IPS-15b (cell line): ENCODE results near the gene ZSCAN18.

Source experiments
- H3K27me3 ChIP-seq: one replicate; pipeline ENCODE4 v1.6.1; 2013; ENCODE audit warnings: low read length; ENCODE audit not compliant: control insufficient read depth, insufficient read depth
- H3K36me3 ChIP-seq: one replicate; pipeline ENCODE4 v1.6.1; 2013; ENCODE audit warnings: low read length; ENCODE audit not compliant: control insufficient read depth, insufficient read depth
- H3K4me1 ChIP-seq: one replicate; pipeline ENCODE4 v1.6.1; 2013; ENCODE audit warnings: mild to moderate bottlenecking, low read length; ENCODE audit not compliant: control insufficient read depth, insufficient read depth
- H3K4me3 ChIP-seq: one replicate; pipeline ENCODE4 v1.5.1; 2013; ENCODE audit warnings: low read depth, low read length
- H3K9ac ChIP-seq: one replicate; pipeline ENCODE4 v1.6.1; 2013; ENCODE audit warnings: low read depth, mild to moderate bottlenecking, low read length
- H3K9me3 ChIP-seq: one replicate; pipeline ENCODE4 v1.6.1; 2013; ENCODE audit warnings: mild to moderate bottlenecking, low read length; ENCODE audit not compliant: control insufficient read depth, insufficient read depth

Gene ZSCAN18

DNA sequence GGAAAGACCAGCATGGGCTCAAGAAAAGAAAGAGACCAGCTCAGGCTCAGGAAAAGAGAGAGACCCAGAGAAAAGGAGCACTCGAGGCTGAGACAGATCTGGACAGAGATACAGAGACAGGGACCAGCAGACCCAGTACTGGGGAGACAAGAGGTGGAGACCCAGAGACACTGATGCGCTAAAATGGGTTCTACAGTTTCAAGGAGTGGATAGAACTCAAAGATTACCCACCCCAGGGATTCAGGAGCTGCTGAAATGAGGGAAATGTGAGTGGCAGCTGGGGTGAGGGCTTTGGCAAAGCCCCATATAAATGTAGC, 609 bp upstream of the ZSCAN18 start:
- Histone ChIP-seq H3K4me1 (peaks cover 3% of the 10 kb centered on the region), H3K36me3 (peaks cover 3% of the 10 kb centered on the region), H3K4me3 (peak overlapping the region; percentile 58), H3K9me3 (no peaks in the 10 kb centered on the region), H3K9ac (no peak overlapping the region), H3K27me3 (no peaks in the 10 kb centered on the region)

DNA sequence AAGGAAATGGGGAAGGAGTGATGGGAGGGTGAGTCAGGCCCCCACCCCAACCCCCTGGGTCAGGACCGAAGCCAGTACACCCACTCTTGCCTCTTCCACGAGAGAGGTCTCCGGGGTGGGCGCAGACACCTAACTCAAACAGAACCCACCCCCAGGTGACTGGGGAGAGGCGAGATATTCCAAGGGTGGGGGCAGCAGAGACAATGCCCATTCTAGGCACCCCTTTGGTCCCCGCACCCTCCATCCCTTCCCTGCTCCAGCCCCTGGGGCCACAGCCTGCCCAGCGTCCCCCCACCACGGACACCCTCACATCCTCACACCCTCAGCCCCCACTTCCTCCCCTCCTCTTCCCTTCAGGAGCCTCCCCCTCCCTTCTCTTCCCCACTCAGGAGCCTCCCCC, 682 bp downstream of the ZSCAN18 start:
- H3K36me3 ChIP-seq: peaks cover 3% of the 10 kb centered on the region
- peak overlapping the region; percentile 1 for H3K9ac ChIP-seq
- no peaks in the 10 kb centered on the region for H3K9me3 ChIP-seq
- H3K4me1 ChIP-seq: peaks cover 3% of the 10 kb centered on the region
- H3K27me3 ChIP-seq: no peaks in the 10 kb centered on the region
- H3K4me3 ChIP-seq: peak overlapping the region; percentile 94

DNA sequence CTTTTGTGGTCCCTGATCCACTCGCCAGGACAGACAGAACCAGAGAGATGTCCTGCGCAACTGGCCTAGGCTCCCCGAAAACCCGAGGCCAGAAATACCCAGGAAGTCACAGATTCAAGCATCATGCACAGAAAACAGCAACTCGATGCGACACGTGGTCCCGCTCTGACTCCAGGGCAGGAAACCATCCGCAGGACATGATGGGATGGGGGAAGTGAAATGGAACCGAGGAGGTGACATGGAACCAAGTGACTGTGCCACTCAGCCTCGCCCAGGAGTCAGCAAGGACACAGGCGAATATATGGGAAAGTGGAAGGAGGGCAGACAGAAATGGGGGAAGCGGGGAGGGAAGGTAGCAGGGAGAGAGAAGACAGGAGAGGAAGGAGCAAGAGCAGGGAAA, 1.1 kb downstream of the ZSCAN18 start:
- H3K4me1 ChIP-seq: peaks cover 3% of the 10 kb centered on the region
- H3K4me3 ChIP-seq: peak overlapping the region; percentile 94
- no peaks in the 10 kb centered on the region for H3K9me3 ChIP-seq
- H3K27me3 ChIP-seq: no peaks in the 10 kb centered on the region
- peaks cover 3% of the 10 kb centered on the region for H3K36me3 ChIP-seq
- H3K9ac ChIP-seq: peak overlapping the region; percentile 1

DNA sequence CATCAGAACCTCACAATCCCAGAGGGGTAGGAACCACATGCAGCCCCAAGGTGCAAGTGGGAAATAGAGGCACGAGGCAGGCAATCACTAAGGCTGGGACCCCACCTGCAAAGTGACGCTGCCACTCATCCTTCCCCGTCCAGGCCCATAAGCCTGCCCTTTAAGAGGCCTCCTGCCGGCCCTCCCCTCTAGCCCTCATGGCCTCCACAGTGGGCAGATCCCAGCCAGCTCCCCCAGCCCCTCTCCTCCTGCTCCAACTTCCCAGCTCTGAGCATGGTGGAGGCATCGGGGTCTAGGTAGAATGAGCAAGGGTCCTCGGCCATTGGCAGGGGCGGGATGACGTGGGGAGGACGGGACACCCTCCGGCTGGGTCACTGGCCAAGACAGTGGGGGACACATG, 2.7 kb downstream of the ZSCAN18 start:
- peaks cover 3% of the 10 kb centered on the region for H3K36me3 ChIP-seq
- peaks cover 5% of the 10 kb centered on the region for H3K4me1 ChIP-seq
- H3K9me3 ChIP-seq: no peaks in the 10 kb centered on the region
- H3K4me3 ChIP-seq: no peak overlapping the region
- no peaks in the 10 kb centered on the region for H3K27me3 ChIP-seq
- H3K9ac ChIP-seq: no peak overlapping the region

DNA sequence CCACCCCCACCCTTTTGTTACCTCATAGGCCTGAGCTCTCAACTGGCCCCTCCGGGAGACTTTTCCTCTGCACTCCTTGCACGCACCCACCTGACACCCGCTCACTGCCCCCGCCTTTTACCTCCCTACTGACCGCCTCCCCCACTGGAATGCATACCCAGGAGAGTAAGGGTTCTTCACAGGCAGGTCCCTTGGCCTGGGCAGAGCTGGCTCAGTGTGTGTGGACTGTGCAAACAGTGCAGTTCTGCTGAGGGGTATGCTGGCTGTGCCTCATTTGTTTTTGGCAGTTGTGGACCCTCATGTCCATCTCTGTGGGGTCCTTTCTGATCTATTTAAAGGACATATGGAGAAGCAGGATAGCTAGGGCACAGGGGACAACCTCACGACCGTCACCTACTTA, 5.0 kb downstream of the ZSCAN18 start:
- peaks cover 3% of the 10 kb centered on the region for H3K4me1 ChIP-seq
- no peaks in the 10 kb centered on the region for H3K27me3 ChIP-seq
- no peaks in the 10 kb centered on the region for H3K9me3 ChIP-seq
- H3K36me3 ChIP-seq: peaks cover 9% of the 10 kb centered on the region
- no peak overlapping the region for H3K4me3 ChIP-seq
- no peak overlapping the region for H3K9ac ChIP-seq

DNA sequence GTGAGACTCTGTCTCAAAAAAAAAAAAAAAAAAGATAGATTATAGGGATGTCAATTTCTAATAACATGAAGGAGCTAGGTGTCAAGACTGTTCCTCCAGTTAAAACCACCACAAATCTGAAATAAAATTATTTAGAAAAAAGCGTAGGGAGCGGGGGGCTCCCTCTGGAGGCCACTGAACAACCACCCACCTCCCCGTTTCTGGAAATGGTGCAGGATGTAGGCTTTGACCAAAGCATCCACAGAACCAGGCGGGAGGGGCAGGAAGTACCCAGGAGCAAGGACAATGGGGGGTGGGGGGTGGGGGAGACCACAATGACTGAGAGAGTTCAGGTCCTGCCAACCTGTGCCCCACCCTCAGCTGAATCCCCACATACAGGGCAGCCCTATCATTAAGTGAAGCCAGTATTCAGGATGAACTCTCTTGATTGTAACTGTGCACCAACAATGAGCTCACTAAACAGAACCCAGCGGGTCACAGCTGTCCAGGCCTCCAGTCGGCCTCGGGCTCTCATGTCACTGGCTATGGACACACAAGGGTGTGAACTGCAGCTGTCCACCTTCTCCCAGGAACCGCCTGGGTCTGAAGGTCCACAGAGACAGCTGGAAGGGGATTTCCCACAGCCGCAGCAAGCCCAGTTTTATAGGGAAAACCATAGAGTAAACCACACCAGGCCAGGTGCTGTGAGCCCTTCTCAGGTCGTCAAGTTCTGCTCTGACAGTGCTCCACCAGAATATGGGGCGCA, 6.6 kb downstream of the ZSCAN18 start:
- Histone ChIP-seq H3K4me1 (peaks cover 3% of the 10 kb centered on the region), H3K36me3 (peaks cover 15% of the 10 kb centered on the region)

DNA sequence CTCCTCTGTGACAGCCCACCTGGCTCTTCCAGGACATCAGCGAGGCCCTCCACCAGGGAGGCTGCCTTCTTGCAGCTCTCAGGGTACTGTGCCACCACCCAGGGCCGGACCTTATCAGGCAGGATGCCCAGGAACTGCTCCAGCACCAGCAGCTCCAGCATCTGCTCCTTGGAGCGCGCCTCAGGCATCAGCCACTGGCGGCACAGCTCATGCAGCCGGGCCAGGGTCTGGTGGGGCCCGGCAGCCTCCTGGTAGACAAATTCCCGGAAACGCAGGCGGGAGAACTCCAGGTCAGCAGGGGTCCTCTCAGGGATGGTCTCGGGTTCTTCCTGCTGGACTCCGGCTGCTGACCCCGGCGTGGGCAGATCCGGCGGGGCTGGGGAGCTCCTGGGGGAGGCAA, 8.2 kb downstream of the ZSCAN18 start:
- H3K4me1 ChIP-seq: peaks cover 3% of the 10 kb centered on the region
- H3K36me3 ChIP-seq: peaks cover 17% of the 10 kb centered on the region
- H3K27me3 ChIP-seq: no peaks in the 10 kb centered on the region
- H3K4me3 ChIP-seq: no peak overlapping the region
- H3K9me3 ChIP-seq: no peaks in the 10 kb centered on the region
- H3K9ac ChIP-seq: no peak overlapping the region

More for the DNA sequence above, 6.6 kb downstream of the ZSCAN18 start:
- Histone ChIP-seq H3K4me3 (no peak overlapping the region), H3K27me3 (no peaks in the 10 kb centered on the region), H3K9me3 (no peaks in the 10 kb centered on the region), H3K9ac (no peak overlapping the region)

DNA sequence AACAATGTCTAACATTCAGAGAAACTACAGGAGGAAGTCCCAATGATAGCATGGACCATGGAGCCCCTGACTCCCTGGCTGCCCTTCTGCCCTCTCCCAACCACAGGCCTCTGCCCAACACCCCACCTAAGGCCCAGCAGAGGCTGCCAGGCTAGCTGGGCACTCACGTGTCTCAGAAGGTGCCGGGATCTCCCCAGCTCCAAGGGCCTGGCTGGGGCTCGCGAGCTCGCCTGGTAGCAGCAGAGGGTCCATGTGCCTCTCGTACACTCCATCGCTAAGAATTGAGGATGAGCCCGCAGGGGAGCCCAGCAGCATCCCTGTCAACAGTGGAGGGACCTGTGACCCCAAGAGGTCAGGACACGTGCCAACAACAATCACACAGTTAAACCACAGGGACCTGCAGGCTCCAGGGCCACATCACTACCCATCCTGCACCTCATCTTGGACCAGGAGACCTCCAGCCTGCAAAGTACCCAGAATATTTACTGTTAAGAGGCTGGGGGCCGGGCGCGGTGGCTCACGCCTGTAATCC, 9.4 kb downstream of the ZSCAN18 start:
- Histone ChIP-seq H3K27me3 (no peaks in the 10 kb centered on the region), H3K4me3 (no peak overlapping the region), H3K9ac (no peak overlapping the region), H3K9me3 (no peaks in the 10 kb centered on the region), H3K36me3 (peaks cover 22% of the 10 kb centered on the region), H3K4me1 (peaks cover 3% of the 10 kb centered on the region)

DNA sequence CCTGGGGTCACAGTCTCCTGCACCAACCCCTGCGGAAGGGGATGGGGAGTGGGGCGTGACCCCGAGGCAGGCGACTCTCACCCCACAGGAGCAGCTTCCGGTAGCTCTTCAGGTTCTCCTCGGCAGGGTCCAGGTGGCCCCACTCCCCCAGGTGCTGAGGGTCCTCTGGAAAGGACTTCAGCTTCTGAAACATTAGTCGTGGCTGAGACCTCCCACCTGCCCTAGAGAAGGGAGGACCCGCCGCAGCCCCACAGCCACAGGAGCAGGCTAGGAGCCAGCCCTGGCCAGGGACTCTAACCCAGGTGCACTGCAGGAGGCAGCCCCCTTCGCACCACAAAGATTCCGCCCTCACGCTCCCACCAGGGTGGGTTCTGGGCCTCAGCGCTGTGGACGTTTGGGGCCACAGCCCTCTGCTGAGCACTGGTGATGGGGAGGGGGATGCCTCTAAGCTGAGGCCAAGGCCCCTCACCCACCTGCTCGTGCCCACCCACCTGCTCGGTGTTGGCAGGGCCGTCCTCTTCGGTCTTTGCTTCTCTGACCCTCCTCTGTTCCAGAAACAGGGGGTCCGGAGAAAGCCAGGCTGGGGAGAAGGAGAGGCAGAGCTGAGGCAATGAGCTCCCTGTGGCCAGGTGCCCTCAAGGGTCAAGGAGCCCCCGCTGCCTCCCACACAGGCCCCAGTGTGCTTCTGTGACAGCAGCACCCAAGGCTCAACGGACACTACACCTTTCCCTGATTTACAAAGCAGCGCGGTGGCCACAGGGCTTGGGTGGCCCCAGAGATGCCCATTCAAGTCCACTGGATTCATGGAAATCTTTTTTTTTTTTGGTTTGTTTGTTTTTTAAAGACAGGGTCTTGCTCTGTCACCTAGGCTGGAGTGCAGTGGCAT, 11.0 kb downstream of the ZSCAN18 start:
- peaks cover 3% of the 10 kb centered on the region for H3K4me1 ChIP-seq
- H3K27me3 ChIP-seq: no peaks in the 10 kb centered on the region
- no peak overlapping the region for H3K4me3 ChIP-seq
- peaks cover 22% of the 10 kb centered on the region for H3K36me3 ChIP-seq
- no peak overlapping the region for H3K9ac ChIP-seq
- no peaks in the 10 kb centered on the region for H3K9me3 ChIP-seq

DNA sequence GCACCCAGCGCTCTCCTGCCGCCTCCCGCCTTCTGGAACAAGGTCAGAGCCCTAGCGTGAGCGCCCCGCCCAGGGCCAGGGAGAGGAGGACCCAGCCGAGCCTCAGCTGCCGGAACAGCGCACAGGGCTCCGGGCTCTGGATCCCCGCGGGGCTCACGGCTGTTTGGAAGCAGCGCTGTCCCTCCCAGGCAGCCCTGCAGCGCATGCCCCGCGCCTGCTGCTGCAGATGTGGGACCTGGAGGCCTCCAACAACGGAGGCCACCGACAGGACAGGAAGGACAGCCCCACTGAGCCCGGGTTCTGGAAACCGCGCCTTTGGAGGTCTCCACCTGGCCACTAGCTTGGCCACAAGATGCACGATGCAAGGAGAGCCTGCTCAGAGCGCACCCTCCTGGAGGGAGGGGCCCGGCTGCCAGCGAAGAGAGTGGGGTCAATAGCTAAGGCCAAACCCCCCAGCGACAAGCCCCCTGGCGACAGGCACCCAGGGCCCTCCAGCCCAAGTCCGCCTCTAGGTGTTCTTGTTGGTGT, 12.6 kb downstream of the ZSCAN18 start:
- Histone ChIP-seq H3K36me3 (peaks cover 22% of the 10 kb centered on the region), H3K9ac (no peak overlapping the region), H3K27me3 (no peaks in the 10 kb centered on the region), H3K9me3 (no peaks in the 10 kb centered on the region), H3K4me1 (no peaks in the 10 kb centered on the region), H3K4me3 (no peak overlapping the region)

DNA sequence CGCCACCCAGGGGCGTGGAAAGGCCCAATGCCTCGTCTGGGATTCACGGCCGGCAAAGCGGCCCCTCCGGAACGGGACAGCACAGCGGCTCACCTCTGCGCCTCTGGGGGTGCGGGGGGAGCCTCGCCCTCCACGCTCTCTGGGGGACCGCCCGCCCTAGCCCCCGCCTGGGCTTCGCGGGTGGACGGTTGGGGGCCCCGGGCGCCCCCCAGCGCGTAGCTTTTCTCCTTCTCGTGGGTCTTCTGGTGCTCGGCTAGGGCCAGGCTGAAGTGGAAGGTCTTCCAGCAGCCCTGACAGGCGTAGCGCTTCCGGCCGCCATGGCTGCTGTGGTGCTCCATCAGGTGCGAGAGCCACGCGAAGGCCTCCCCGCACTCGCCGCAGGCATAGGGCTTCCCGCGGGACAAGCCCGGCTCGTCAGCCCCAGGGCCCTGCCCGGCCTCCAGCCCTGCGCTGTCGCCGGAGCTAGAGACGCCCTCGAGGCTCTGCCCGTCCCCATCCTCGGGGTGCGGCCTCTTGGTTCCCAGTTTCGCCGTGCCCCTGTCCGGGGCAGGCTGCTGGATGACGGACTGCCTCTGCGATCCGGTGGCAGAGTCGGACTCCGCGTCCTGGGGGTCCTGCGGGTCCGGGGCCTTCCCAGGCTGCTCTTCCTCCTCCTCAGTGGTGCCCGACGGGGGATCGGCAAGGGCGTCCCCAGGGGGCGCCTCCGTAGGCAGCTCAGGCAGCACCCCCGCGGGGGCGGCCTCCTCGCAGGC, 13.3 kb downstream of the ZSCAN18 start:
- Histone ChIP-seq H3K36me3 (peaks cover 18% of the 10 kb centered on the region), H3K9me3 (no peaks in the 10 kb centered on the region), H3K27me3 (no peaks in the 10 kb centered on the region), H3K4me3 (no peak overlapping the region), H3K4me1 (no peaks in the 10 kb centered on the region), H3K9ac (no peak overlapping the region)
